Measurements from ENCODE around the gene MUC4. TPM values are rescaled to one million over a fixed set of nuclear protein-coding genes. Genes with fewer than 3 reads are reported as not detected.
"Not testable (repeated sequence)": the region's sequence is repeated elsewhere in the genome, so short reads cannot be mapped to it uniquely, and the experiment has no call there.

Gene MUC4
- total RNA-seq, 1 experiment from 2014 or later, result not detected

DNA sequence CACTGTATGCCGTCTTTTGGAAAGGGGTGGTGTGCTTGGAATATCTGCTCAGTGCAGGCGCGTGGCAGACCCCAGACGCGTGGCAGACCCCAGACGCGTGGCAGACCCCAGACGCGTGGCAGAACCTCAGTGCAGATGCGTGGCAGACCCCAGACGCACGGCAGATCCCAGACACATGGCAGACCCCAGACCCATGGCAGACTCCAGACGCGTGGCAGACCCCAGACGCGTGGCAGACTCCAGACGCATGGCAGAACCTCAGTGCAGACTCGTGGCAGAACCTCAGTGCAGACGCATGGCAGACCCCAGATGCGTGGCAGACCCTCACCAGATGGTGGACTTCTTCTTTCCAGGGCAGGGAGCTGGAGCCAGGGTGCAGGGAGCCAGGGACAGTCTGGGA lies 637 bp upstream of the MUC4 start:
- Histone ChIP-seq H3K9me3 (replicated peaks) (no peaks in the 10 kb centered on the region), H3K27me3 (replicated peaks) (no peaks in the 10 kb centered on the region; the same call in 1 of the 2 replicates), H3K27ac (no peak overlapping the region), H3K4me3 (no peak overlapping the region), H3K36me3 (no peaks in the 10 kb centered on the region), H3K4me1 (replicated peaks) (no peaks in the 10 kb centered on the region)
- no peak for DNase-seq (ENCODE audit: low read depth in 1 of 2, low spot score in 2 of 2)

DNA sequence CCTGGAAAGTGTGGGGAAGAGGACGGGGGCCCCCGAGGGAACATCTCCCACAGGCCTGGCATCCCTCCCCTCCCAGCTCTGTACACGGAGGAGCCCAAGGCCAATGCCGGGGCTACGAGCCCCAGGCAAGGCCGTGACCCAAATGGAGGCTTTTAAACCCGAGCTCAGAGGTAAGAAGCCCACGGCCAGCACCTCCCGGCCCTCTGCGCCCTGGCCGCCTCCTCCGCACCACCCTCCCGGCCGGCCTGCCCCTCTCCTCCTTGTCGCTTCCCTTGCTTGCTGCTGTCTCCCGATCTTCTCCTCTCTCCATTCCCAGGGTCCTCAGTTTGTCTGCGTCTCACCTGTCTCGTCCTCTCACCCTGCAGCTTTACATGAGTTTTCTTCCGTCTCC lies 1.3 kb downstream of the MUC4 start:
- H3K36me3 ChIP-seq, result no peaks in the 10 kb centered on the region
- no peak overlapping the region for H3K4me3 ChIP-seq
- no peaks in the 10 kb centered on the region for H3K9me3 ChIP-seq (replicated peaks)
- DNase-seq (ENCODE audit: low read depth in 1 of 2, low spot score in 2 of 2), result no peak
- H3K27me3 ChIP-seq (replicated peaks), result peaks cover 2% of the 10 kb centered on the region; the same call in 1 of the 2 replicates
- H3K27ac ChIP-seq, result no peak overlapping the region
- no peaks in the 10 kb centered on the region for H3K4me1 ChIP-seq (replicated peaks)

DNA sequence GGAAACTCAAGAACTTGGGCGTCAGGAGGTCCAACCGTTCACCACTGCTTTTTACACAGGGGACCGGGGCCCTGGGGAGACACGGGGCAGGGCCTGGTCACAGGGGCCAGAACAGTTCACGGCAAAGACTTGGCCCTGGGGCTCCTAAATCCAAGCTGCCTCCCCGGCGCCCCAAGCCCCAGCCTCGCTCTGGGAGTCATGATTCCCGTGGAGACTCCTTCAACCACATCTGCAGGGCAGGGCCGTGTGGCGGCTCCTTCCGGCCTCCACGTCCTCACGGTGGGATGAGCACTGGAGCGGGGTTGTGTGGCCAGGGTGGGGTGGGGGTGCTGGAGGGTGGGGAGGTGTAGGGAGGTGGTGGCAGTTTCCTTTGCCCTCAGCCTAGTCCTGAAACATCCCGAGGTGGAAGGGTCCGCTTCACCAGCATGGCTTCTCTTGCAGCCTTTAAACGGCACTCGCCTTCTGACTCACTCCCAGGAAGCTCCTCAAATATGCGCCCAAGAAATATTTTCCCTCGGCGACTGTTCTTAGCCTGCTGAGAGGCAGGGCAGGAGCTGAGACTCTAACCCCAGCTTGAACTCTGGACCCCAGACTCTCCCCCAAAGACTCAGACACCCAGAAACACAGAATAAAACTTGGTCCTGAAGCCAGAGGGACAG lies 1.8 kb downstream of the MUC4 start:
- H3K4me1 ChIP-seq (replicated peaks), result no peaks in the 10 kb centered on the region
- H3K27me3 ChIP-seq (replicated peaks), result peaks cover 4% of the 10 kb centered on the region; the same call in 1 of the 2 replicates
- H3K9me3 ChIP-seq (replicated peaks), result no peaks in the 10 kb centered on the region
- H3K36me3 ChIP-seq, result no peaks in the 10 kb centered on the region
- no peak overlapping the region for H3K4me3 ChIP-seq
- H3K27ac ChIP-seq, result no peak overlapping the region
- DNase-seq (ENCODE audit: low read depth in 1 of 2, low spot score in 2 of 2), result no peak

DNA sequence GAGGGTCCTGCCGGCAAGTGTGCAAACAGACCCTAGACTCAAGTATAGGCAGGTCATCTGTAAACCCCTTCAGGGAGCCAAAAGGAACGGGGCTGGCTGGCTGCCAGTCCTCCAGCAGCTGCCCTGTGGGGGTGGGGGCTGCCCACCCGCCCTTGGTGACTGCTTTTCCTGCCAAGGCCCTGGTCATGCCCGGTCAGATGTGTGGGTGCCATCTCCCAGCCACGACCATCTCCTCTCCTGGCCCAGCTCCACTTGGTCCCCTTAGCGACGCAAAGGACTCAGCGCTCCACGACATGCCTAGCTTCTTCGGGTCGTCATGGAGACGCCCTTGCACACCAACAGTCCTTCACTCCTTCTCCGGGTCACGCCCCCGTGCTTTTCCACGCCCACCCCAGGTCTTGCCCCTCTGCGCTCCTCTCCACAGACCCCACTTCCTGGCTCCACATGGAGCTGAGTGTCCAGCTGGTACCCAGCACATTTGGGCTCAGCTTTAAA lies 2.4 kb downstream of the MUC4 start:
- Histone ChIP-seq H3K36me3 (no peaks in the 10 kb centered on the region), H3K27ac (no peak overlapping the region), H3K4me1 (replicated peaks) (no peaks in the 10 kb centered on the region), H3K9me3 (replicated peaks) (no peaks in the 10 kb centered on the region), H3K27me3 (replicated peaks) (peaks cover 4% of the 10 kb centered on the region; the same call in 1 of the 2 replicates), H3K4me3 (no peak overlapping the region)
- DNase-seq (ENCODE audit: low read depth in 1 of 2, low spot score in 2 of 2), result no peak

DNA sequence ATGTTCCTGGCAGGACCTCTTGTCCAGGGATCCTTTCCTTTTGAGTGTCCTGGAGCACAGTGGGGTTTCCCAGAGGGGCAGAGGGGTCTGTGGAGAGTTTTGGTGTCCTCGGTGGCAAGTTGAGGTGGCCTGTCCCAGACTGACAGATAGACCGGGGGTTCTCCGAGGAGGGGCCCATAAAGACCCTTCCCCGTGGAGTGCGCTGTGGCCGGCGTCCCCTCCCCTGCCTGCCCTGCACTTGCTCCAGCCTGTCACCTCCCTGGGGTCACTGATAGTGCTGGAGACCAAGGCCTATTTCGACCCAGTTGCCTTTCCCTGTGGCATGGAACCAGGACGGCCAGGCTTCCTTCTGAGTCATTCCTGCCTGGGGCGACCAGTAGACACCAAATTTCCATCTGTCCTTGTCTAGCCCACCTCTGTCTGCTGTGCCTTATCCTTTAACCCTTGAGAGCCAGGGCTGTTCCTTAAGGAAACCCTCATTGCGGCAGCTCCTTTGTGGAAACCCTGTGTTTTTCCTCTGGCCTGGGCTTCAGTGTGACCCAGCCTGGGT lies 2.9 kb downstream of the MUC4 start:
- H3K27me3 ChIP-seq (replicated peaks), result peaks cover 4% of the 10 kb centered on the region

DNA sequence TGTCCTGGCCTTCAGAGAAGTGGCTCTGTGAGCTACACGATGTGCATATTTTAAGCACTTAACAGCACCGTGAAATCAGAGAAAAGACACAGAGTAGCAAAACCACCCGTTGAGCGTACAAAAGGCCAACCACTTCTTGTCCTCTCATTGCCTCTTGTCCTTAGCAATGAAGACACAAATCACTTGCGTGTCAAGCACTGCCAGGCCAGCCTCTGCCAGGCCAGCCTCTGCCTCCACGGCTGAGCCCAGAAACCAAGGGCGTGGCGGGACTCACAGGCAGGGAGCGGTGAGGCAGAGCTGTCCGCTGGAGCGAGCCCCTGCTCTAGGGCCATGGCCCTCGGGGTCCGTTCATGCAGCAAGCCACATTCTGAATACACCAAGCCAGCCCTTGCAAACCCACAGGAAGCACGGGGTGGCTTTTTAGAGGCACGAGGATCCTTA lies 4.0 kb downstream of the MUC4 start:
- Histone ChIP-seq H3K9me3 (replicated peaks) (no peaks in the 10 kb centered on the region), H3K4me1 (replicated peaks) (no peaks in the 10 kb centered on the region), H3K4me3 (no peak overlapping the region), H3K27ac (no peak overlapping the region), H3K36me3 (no peaks in the 10 kb centered on the region), H3K27me3 (replicated peaks) (peaks cover 12% of the 10 kb centered on the region)
- no peak for DNase-seq (ENCODE audit: low read depth in 1 of 2, low spot score in 2 of 2)

More for the DNA sequence above, 2.9 kb downstream of the MUC4 start:
- no peak for DNase-seq (ENCODE audit: low read depth in 1 of 2, low spot score in 2 of 2)
- H3K9me3 ChIP-seq (replicated peaks), result no peaks in the 10 kb centered on the region
- no peak overlapping the region for H3K4me3 ChIP-seq
- no peak overlapping the region for H3K27ac ChIP-seq
- no peaks in the 10 kb centered on the region for H3K36me3 ChIP-seq
- no peaks in the 10 kb centered on the region for H3K4me1 ChIP-seq (replicated peaks)

DNA sequence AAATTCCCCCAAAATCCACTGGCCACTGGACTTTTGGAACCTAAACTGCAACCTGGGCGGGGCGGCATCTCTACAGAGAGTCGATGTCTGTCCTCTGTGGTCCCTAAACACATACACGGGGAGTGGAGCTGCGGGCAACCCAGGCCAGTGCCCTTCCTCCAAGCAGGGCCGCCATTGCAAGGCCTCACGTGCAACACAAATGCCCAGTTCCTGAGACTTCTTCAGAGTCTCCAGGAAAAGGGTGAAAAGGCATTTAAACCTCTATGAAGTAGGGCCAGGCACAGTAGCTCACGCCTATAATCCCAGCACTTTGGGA lies 4.9 kb downstream of the MUC4 start:
- no peak for DNase-seq (ENCODE audit: low read depth in 1 of 2, low spot score in 2 of 2)
- no peaks in the 10 kb centered on the region for H3K4me1 ChIP-seq (replicated peaks)
- H3K36me3 ChIP-seq, result no peaks in the 10 kb centered on the region
- no peak overlapping the region for H3K4me3 ChIP-seq
- H3K27me3 ChIP-seq (replicated peaks), result peaks cover 12% of the 10 kb centered on the region
- H3K27ac ChIP-seq, result no peak overlapping the region
- no peaks in the 10 kb centered on the region for H3K9me3 ChIP-seq (replicated peaks)

DNA sequence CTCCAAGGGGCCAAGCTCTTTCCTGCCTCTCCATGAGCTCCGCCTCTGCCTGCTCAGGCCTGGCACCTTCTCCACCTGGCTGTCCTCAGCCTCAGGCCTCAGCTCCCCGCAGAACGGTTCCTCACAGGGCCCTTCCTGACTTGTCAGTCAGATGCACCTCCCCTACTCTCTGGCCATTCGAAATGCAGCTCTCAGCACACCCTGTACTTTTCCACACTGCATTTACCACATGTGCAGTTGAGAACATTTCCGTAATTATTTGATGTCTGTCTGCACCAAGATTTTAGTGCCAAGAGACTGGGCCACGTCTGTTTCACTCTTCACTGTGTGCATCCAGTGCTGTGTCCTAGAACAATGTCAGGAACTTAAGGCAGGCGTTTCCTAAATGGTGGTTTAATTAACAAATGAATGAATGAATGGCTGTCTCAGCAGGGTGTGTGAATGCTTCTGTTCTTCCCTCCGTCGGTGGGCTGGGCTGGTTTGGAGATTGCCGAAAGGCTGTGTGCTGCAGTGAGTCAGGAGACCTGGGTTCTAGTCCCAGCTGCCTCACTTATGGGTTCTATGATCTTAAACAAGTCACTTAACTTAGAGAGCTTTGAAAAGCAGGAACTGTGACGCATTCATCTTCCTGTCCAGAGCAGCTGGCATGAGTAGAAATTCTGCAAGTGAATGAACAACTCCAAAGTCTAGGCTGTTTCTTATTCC lies 5.4 kb downstream of the MUC4 start:
- DNase-seq (ENCODE audit: low read depth in 1 of 2, low spot score in 2 of 2), result no peak
- H3K9me3 ChIP-seq (replicated peaks), result no peaks in the 10 kb centered on the region
- peaks cover 12% of the 10 kb centered on the region for H3K27me3 ChIP-seq (replicated peaks)
- no peaks in the 10 kb centered on the region for H3K36me3 ChIP-seq
- H3K4me1 ChIP-seq (replicated peaks), result no peaks in the 10 kb centered on the region
- H3K27ac ChIP-seq, result no peak overlapping the region
- H3K4me3 ChIP-seq, result no peak overlapping the region

DNA sequence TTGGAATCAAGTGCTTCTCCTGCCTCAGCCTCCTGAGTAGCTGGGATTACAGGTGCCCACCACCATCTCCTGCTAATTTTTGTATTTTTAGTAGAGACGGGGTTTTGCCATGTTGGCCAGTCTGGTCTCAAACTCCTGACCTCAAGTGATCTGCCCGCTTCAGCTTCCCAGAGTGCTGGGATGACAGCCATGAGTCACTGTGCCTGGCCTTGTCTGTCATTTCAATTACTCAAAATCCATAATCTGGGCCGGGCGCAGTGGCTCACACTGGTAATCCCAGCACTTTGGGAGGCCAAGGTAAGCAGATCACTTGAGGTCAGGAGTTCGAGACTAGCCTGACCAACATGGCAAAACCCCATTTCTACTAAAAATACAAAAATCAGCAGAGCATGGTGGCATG lies 6.1 kb downstream of the MUC4 start:
- H3K4me3 ChIP-seq; H3K4me1 ChIP-seq (replicated peaks); DNase-seq (ENCODE audit: low read depth in 1 of 2, low spot score in 2 of 2); H3K27ac ChIP-seq; H3K9me3 ChIP-seq (replicated peaks); H3K36me3 ChIP-seq: not testable (repeated sequence)
- H3K27me3 ChIP-seq (replicated peaks), result peaks cover 12% of the 10 kb centered on the region

DNA sequence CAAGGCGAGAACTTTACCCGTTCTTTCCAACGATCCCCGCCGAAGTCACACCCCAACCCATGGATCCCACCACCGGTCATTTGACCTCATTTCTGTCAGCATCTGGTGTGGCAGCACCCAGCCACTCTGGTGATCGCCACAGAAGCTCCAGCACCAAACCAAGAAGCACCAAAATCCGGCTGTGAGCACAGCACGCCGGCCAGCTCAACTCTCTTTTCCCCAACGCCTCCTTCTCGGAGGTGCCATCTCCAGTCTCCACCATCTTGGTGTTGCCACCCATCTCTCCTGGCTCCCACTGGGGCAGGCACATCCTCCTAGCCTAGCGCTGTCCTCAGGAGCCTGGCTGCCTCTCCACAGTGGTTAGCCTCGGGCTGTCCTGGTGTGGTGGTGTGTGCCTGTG lies 6.5 kb downstream of the MUC4 start:
- H3K4me3 ChIP-seq, result no peak overlapping the region
- peaks cover 12% of the 10 kb centered on the region for H3K27me3 ChIP-seq (replicated peaks)
- H3K36me3 ChIP-seq, result no peaks in the 10 kb centered on the region
- DNase-seq (ENCODE audit: low read depth in 1 of 2, low spot score in 2 of 2), result no peak
- H3K9me3 ChIP-seq (replicated peaks), result no peaks in the 10 kb centered on the region
- no peaks in the 10 kb centered on the region for H3K4me1 ChIP-seq (replicated peaks)
- H3K27ac ChIP-seq, result no peak overlapping the region

DNA sequence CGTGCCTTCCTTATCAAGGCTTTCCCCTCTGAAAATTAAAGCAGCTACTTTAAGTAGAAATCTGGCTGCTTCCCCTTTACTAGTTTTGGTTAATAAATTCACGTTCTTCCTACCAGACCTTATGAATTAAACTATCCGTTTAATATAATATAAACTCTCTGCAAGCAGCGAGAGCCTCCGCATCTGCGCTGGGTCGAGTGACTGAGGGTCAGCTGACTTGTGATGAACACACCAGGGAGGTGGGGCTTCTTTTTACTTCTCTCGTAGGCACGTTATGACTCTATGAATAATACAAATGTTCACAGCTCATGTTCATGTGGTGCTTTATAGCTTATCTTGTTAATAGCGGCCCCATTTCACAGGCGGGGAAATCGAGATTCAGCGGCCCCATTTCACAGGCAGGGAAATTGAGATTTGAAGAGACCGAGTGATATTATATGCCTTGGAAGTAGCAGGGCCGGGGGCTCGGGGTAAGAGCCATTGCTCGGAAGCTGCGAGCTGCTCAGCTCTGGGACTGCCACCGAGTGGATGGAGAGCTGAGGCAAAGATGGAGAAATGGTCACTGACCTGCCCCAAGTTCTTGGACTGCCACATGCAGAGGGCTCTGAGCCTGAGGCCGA lies 8.3 kb downstream of the MUC4 start:
- Histone ChIP-seq H3K27me3 (replicated peaks) (peaks cover 12% of the 10 kb centered on the region), H3K9me3 (replicated peaks) (no peaks in the 10 kb centered on the region), H3K4me3 (no peak overlapping the region), H3K4me1 (replicated peaks) (no peaks in the 10 kb centered on the region), H3K27ac (no peak overlapping the region), H3K36me3 (no peaks in the 10 kb centered on the region)
- no peak for DNase-seq (ENCODE audit: low read depth in 1 of 2, low spot score in 2 of 2)

DNA sequence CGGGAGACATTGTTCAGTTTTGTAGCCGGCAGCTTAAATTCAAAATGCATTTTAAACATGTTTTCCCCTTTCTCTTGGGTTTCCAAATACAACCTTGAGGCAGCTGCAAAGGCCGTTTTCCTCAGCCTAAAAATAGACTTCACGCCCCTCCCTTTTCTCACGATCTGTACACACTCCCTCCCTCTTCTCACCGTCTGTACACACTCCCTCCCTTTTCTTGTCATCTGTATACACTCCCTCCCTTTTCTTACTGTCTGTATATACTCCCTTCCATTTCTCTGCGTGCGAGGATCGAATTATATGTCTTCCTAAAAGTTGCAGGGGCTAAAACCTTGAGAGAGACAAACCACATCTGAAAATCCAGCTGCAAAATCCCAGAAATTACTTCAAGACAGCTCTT lies 8.9 kb downstream of the MUC4 start:
- DNase-seq (ENCODE audit: low read depth in 1 of 2, low spot score in 2 of 2), result no peak
- Histone ChIP-seq H3K27ac (no peak overlapping the region), H3K9me3 (replicated peaks) (no peaks in the 10 kb centered on the region), H3K4me3 (no peak overlapping the region), H3K4me1 (replicated peaks) (no peaks in the 10 kb centered on the region), H3K36me3 (no peaks in the 10 kb centered on the region), H3K27me3 (replicated peaks) (peaks cover 12% of the 10 kb centered on the region)

DNA sequence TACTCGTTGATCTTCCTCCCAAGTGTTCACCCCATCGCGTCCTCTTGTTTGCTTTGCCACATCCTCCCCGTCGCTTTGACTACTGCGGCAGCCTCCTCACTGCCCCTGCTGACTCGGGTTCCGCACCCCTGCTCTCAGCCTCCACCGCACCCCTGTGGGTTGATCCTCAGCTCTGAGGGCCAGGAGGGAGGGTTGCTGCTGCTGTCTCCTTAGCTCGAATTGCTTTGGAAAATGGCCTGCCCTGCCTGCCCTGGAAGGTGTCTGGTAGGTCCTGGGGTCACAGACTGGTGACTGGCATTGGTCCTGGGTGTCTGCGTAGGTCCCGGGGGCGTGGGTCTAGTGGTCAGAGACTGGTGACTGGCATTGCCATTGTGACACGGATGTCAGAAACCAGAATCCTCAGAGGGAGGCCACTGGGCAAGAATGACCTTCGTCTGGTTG lies 9.4 kb downstream of the MUC4 start:
- no peak for DNase-seq (ENCODE audit: low read depth in 1 of 2, low spot score in 2 of 2)
- no peaks in the 10 kb centered on the region for H3K9me3 ChIP-seq (replicated peaks)
- no peak overlapping the region for H3K4me3 ChIP-seq
- H3K27me3 ChIP-seq (replicated peaks), result peaks cover 12% of the 10 kb centered on the region
- H3K27ac ChIP-seq, result no peak overlapping the region
- no peaks in the 10 kb centered on the region for H3K36me3 ChIP-seq
- no peaks in the 10 kb centered on the region for H3K4me1 ChIP-seq (replicated peaks)
